Panc1 (cell line): ENCODE results near the gene TMEM63C.

Source experiments
- POLR2AphosphoS5 ChIP-seq: IDR thresholded peaks from 2 replicates; pipeline ENCODE4 v1.6.1; 2012; ENCODE audit warnings: mild to moderate bottlenecking, low read depth, low read length, moderate library complexity
- TCF7L2 ChIP-seq: IDR thresholded peaks from 2 replicates; pipeline ENCODE4 v1.6.1; 2011; ENCODE audit warnings: mild to moderate bottlenecking, low read depth, low read length, inconsistent platforms
- TF ChIP-seq, protein P1 (sequence below): fragments of 450-650 bp; IDR thresholded peaks from 2 replicates; pipeline ENCODE4 v1.5.1; 2017; ENCODE audit warnings: mild to moderate bottlenecking

DNA sequence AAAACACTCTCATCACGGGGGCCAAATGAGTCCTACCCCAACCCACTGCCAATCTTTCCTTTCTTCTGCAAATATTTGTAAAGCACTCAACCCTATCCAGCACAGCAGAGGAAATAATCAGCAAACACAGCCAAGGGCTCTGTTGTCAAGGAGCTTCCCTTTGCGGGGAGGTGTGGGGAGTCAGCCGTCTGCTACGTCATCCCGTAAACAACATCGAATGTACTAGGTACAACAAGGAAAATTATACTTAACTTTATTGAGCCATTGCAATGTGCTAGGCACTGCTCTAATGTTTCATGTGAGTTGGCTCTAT, 22.8 kb downstream of the TMEM63C start:
- TF ChIP-seq, protein P1, sequence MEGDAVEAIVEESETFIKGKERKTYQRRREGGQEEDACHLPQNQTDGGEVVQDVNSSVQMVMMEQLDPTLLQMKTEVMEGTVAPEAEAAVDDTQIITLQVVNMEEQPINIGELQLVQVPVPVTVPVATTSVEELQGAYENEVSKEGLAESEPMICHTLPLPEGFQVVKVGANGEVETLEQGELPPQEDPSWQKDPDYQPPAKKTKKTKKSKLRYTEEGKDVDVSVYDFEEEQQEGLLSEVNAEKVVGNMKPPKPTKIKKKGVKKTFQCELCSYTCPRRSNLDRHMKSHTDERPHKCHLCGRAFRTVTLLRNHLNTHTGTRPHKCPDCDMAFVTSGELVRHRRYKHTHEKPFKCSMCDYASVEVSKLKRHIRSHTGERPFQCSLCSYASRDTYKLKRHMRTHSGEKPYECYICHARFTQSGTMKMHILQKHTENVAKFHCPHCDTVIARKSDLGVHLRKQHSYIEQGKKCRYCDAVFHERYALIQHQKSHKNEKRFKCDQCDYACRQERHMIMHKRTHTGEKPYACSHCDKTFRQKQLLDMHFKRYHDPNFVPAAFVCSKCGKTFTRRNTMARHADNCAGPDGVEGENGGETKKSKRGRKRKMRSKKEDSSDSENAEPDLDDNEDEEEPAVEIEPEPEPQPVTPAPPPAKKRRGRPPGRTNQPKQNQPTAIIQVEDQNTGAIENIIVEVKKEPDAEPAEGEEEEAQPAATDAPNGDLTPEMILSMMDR: no peak
- TF ChIP-seq TCF7L2 (no peak), POLR2AphosphoS5 (no peak)
